HG03558 (cell line): ENCODE measurements around the gene CUZD1.
"Not testable (repeated sequence)": the region's sequence is repeated elsewhere in the genome, so short reads cannot be mapped to it uniquely, and the experiment has no call there.

Experiments
- ATAC-seq: cut with Tn5 transposase; IDR thresholded peaks from one replicate; pipeline ENCODE4 v1.9.1; 2021; ENCODE audit warnings: moderate number of reproducible peaks; ENCODE audit not compliant: unreplicated experiment; ENCODE audit errors: extremely low read depth

Gene CUZD1

GRCh38 chr10:122858042-122858441 lies 12.4 kb upstream of the CUZD1 start:
- ATAC-seq: not testable (repeated sequence)

DNA sequence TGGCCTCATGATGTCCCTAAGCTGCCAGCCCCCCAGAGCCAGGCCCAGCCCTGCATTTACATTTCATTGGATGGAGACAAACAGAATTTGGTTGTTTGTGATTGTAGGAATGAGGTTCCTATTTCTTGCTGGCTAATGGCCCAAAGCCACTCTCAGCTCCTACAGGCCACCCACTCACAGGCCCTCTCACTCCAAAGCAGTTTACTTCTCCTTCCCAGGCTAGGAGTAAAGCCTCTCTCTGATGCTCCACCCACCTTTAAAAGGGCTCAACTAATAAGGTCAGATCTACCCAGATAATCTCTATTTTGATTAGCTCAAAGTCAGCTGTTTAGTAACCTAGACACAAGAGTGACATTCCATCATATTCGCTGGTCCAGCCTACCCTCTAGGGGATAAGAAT lies 11.2 kb upstream of the CUZD1 start:
- no peak for ATAC-seq

DNA sequence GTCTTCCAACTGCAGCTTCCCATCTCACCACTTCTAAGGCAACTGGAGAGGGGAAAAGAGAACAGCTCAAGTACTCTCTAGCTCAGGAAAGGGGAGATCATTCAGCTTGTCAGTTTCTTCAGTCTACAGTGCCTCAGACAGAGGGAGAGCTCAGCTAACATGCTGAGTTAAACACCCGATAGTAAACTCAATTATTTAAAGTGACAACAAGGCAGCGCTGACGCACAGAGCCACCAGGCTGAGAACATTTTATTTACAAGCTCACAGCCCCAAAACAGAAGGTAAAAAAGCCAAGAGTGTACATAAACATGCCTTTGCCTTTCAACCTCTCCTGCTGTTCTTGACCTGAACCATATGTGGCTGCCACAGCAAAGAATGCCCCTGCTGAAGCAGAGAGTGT lies 10.1 kb upstream of the CUZD1 start:
- ATAC-seq: no peak

DNA sequence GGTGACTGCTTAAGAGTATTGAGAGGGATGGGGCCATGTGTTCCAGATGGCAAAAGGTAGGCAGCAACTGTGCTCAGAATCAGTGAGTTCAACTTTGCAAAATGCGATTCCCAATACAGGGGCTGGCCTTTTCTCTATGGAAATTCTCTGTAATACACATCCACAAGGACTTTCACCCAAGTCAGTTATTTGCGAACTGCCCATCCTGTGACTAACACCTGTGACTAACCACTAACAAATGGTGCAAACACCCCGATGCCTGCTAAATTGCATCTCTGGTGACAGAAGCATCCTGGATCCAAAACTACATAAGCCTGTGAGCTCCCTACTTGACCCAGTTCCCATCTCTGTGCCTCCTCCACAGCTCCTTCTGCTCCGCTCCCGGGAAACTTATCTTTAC lies 9.0 kb upstream of the CUZD1 start:
- ATAC-seq: no peak

- no peak for ATAC-seq
Observed at GRCh38 chr10:122853665-122854313, 8.1 kb upstream of the CUZD1 start.

- no peak for ATAC-seq
Observed at GRCh38 chr10:122852261-122852660, 6.6 kb upstream of the CUZD1 start.

- no peak for ATAC-seq
Observed at GRCh38 chr10:122850705-122851640, 5.3 kb upstream of the CUZD1 start.

DNA sequence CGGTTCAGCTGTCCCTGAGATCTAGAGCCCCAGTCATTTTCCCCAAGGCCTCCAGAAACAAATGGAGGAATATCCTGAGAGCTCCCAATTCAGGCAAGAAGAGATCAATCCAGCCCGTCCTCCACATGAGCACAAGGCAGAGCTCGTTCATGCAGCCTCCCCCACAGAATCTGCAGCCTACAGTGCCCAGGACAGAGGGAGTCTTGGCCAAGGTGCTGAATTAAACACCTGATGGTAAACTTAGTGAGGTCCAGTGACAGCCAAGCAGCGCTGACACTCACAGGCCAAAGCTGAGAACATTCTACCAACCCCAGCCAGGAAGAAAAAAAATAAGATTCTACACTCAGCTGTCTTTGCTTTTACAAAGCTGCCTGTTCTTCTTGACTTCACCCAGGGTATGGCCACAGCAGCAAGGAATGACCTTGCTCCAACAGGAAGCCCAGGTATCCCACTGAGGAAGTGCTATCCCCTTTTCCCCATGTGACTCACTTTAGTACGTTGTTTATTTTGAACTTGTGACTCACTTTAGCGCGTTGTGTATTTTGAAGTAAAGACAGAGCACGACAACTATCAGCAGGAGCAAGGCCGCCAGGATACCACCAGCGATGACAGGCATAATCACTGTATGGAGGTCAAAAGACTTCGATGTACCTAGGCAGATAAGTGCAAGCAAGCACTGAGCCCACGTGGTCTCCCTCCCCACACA lies 4.4 kb upstream of the CUZD1 start:
- no peak for ATAC-seq

DNA sequence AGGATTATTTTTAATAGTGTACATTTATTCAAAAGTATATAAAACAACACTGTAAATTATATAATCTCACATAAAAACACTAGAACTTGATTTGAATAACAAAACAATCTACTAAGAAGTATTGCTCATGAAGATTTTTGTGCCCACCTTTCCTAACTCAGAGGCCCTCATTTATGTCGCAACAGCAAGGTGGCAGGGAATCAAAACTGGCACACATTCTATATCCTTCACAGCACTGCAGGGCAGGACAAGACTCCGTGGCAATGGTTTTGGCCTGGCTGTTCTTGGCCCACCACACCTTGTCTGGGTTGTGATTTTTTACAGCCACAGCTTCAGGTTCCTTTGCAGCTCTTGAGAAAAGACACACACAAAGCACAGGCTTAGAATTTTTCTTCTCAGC lies 3.4 kb upstream of the CUZD1 start:
- no peak for ATAC-seq

DNA sequence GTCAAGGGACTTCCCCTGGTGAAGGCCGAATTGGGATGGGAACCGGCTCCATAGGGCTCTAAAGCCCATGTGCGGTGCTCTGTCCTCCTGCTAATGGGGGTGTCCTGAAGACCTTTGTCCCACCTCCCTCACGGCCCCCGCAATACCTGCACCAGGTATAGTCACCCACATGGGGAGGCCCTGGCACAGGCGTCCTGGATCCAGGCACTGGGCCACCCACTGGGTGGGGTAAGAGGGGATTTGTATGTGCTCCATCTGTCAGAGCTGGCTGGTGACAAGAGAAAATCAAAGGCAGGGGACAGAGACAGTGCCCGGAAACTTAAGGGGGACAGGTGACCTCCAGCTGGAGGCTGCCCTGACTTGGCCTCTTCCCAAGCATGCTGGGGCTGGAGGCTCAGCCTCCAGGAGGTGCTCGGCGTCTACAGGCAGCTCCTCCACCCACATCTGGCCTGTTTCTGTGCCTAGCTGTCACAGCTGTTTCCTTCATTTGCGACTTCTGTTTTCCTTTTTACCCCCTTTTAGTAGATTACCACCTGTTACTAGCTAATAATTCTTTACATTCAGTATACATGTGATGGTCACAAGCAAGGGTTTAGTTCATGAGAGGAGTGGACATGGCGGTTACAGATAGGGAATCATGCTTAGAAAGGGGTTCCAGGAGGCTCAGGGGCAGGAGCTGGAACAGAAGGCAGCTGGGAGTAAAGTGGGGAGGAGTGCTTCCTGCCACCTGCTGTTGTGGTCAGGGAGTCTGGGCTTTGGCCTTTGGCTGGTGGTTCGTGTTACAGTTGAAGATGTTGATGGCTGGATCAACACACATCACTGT lies 2.3 kb upstream of the CUZD1 start:
- ATAC-seq: no peak

GRCh38 chr10:122844146-122844545 lies 1.5 kb downstream of the CUZD1 start:
- ATAC-seq: no peak

DNA sequence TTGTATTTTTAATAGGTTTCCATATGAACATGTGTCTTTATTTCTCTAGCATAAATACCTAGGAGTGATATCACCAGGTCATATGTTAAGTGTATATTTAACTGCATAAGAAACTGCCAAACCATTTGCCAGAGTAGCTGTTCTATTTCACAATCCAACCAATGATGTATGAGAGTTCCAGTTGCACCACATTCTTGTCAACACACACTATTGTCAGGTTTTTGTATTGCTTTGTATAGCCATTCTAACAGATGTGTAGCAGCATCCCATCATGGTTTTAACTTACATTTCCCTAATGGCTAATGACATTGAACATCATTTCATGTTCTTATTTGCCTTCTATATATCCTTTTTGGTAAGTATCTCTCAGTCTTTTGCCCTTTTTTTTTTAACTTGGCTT lies 4.1 kb downstream of the CUZD1 start:
- ATAC-seq: no peak

DNA sequence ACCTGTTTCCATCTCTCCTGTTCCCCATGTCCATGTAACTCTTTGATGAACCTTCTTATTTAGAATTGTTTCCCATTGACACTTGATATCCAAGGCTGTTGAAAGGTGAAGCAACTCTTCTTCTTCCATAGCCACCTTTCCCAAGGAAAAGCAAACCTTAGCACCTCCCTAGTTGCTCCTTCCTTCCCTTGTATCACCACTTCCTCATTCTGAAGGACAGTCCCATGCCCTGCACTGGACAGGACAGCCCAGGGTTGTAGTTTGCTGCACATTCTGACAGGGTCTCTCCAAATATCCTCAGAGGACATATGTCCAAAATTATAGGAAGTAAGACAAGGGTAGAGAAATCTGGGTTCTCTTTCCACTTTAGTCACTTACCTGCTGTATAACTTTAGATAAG lies 6.2 kb downstream of the CUZD1 start:
- ATAC-seq: no peak

DNA sequence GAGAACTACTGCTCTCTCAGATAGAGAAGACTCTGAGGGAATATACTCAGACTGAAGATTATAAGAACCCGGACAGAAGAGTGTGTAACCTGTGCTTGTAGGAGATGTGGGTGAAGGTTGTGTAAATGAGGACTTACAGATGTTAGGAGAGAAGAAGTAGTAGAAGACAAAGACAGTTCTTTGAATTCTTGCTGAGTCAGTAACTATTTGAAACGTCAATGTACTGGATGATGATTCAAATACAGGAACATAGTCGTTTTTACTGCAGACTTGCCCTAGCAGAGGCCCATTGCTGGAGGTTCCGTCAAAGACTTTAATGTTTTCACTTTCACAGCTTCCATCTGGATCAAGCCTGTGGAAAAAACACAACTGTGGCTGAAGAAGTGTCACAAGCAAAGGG lies 6.8 kb downstream of the CUZD1 start:
- ATAC-seq: no peak

DNA sequence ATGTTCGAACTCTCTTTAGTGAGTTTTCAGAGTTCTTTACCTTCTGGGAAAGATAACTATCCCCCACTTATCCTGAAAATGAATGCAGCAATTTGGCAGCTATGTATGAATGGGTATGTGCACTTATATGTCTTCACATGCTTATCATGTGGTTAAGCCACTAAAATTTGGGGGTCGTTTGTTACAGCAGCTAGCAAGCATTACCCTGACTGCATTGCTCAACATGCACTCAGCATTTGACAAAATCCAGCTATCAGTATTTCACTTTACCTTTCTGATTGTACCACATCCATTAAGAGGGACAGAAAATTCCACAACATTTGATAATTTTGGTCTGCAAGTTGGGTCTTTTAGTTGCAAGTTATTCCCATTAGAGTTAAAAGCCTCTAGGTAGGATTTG lies 9.7 kb downstream of the CUZD1 start:
- ATAC-seq: no peak

DNA sequence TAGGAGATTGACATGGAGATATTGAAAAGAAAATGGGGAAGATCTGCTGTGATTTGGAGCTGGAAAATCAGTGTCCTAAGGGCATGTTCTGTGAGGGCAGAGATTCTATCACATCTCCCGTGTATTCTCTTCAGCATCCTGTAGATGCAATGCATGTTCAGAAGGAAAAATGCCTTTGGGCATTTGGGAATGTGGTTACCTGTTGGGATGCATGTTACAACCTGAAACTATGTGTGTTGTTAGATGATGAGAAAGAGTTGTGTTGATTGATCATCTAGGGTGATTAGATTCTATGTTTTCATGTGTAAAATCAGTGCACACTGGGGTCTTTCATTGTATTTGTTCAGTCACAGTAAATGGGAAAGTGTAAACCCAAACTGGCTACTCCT lies 14.7 kb downstream of the CUZD1 start:
- no peak for ATAC-seq

DNA sequence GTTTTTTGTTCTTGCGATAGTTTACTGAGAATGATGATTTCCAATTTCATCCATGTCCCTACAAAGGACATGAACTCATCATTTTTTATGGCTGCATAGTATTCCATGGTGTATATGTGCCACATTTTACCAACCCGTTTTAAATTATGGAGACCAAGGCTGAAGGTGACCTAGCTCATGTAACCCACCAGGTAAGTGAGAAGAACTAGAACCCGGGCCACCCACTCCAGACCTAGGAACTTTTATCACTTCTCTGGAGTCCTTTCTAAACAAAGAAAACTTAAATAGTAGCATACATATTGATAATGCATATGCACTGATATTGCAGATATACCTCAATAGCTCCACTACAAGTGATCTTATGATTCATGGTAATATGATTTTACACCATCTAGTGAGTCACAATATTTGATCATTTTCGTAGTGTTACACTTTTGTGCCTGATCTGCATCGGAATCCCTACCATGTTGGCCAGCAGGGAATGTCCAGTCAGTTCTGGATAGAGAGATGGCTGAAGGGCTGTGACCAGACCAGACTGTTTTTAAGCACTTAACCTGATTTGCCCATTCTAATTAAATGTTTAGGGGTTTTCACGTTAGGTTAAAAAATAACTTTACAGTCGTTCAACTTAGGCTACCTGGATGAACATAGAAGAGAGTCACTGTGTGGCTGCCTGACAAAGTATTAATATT lies 15.2 kb downstream of the CUZD1 start:
- ATAC-seq: no peak

GRCh38 chr10:122829454-122829853 lies 16.2 kb downstream of the CUZD1 start:
- no peak for ATAC-seq

- ATAC-seq: no peak
Observed at GRCh38 chr10:122828716-122829255, 16.9 kb downstream of the CUZD1 start.
